ENCODE measurements around the gene FZD4.
"Not testable (repeated sequence)": the region's sequence is repeated elsewhere in the genome, so short reads cannot be mapped to it uniquely, and the experiment has no call there.

Gene FZD4

GRCh38 chr11:86916330-86916729, 38.9 kb downstream of the FZD4 start:
- in situ Hi-C loops (cut with HindIII; ENCODE audit: low sequenced_read_pairs) = no loop called here

GRCh38 chr11:86915850-86916249, 39.3 kb downstream of the FZD4 start:
- in situ Hi-C loops (cut with HindIII; ENCODE audit: low sequenced_read_pairs) = not testable (repeated sequence)

- in situ Hi-C loops (cut with HindIII; ENCODE audit: low sequenced_read_pairs) = no loop called here
These were observed 40.2 kb downstream of the FZD4 start for GRCh38 chr11:86914865-86915519.

GRCh38 chr11:86912238-86912637, 43.0 kb downstream of the FZD4 start:
- in situ Hi-C loops (cut with HindIII; ENCODE audit: low sequenced_read_pairs) = no loop called here

- in situ Hi-C loops (cut with HindIII; ENCODE audit: low sequenced_read_pairs) = no loop called here
These were observed 44.6 kb downstream of the FZD4 start for GRCh38 chr11:86910592-86910991.

GRCh38 chr11:86906198-86906597, 49.0 kb downstream of the FZD4 start:
- in situ Hi-C loops (cut with HindIII; ENCODE audit: low sequenced_read_pairs) = no loop called here

- in situ Hi-C loops (cut with HindIII; ENCODE audit: low sequenced_read_pairs) = no loop called here
These were observed 49.9 kb downstream of the FZD4 start for GRCh38 chr11:86905252-86905651.

- in situ Hi-C loops (cut with HindIII; ENCODE audit: low sequenced_read_pairs) = no loop called here
These were observed 51.2 kb downstream of the FZD4 start for GRCh38 chr11:86904001-86904400.

- in situ Hi-C loops (cut with HindIII; ENCODE audit: low sequenced_read_pairs) = no loop called here
These were observed 52.9 kb downstream of the FZD4 start for GRCh38 chr11:86902345-86902744.

- in situ Hi-C loops (cut with HindIII; ENCODE audit: low sequenced_read_pairs) = no loop called here
These were observed 53.6 kb downstream of the FZD4 start for GRCh38 chr11:86901599-86901998.

GRCh38 chr11:86900162-86900561, 55.0 kb downstream of the FZD4 start:
- in situ Hi-C loops (cut with HindIII; ENCODE audit: low sequenced_read_pairs) = no loop called here

GRCh38 chr11:86898689-86899088, 56.5 kb downstream of the FZD4 start:
- in situ Hi-C loops (cut with HindIII; ENCODE audit: low sequenced_read_pairs) = no loop called here

GRCh38 chr11:86896441-86896841, 58.8 kb downstream of the FZD4 start:
- in situ Hi-C loops (cut with HindIII; ENCODE audit: low sequenced_read_pairs) = no loop called here

Measured in endothelial cell of hepatic sinusoid (primary cell).